ENCODE measurements around the gene TPST1.

The TPST1 gene

DNA sequence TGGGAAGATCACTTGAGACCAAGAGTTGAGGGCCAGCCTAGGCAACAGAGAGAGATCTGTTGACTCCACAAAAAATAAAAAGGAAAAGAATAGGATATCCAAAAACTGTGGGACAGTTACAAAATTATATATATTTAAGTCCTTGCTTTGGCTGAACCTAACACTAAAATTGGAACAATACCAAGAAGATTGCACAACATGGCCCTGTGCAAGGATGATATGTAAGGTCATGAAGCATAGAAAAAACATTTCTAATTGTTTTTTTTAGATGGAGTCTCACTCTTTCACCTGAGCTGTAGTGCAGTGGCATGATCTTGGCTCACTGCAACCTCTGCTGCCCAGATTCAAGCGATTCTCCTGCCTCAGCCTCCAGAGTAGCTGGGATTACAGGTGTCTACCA is 139.0 kb downstream of the TPST1 start:
- TF ChIP-seq SP1 (IDR thresholded peaks at IDR 0.05) (no peak), FOXK2 (IDR thresholded peaks at IDR 0.05) (no peak), CTBP1 (IDR thresholded peaks at IDR 0.05; ENCODE audit: borderline replicate concordance) (no peak), LEF1 (IDR thresholded peaks at IDR 0.05; ENCODE audit: borderline replicate concordance) (no peak), ELF4 (IDR thresholded peaks at IDR 0.05) (no peak), SUZ12 (IDR thresholded peaks at IDR 0.05) (no peak), TARDBP (IDR thresholded peaks at IDR 0.05) (no peak)
- TF ChIP-seq, protein P1, sequence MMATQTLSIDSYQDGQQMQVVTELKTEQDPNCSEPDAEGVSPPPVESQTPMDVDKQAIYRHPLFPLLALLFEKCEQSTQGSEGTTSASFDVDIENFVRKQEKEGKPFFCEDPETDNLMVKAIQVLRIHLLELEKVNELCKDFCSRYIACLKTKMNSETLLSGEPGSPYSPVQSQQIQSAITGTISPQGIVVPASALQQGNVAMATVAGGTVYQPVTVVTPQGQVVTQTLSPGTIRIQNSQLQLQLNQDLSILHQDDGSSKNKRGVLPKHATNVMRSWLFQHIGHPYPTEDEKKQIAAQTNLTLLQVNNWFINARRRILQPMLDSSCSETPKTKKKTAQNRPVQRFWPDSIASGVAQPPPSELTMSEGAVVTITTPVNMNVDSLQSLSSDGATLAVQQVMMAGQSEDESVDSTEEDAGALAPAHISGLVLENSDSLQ (IDR thresholded peaks at IDR 0.05), result no peak
- CTCF ChIA-PET, result no interaction called here
- no peak for DNase-seq (ENCODE audit: extremely low spot score)
- POLR2A ChIA-PET, result no interaction called here

- DNase-seq (ENCODE audit: extremely low spot score), result no peak
- TF ChIP-seq LEF1 (IDR thresholded peaks at IDR 0.05; ENCODE audit: borderline replicate concordance) (no peak), SUZ12 (IDR thresholded peaks at IDR 0.05) (no peak), ARNT (IDR thresholded peaks at IDR 0.05) (no peak), ZNF384 (IDR thresholded peaks at IDR 0.05) (no peak), FOXA1 (IDR thresholded peaks at IDR 0.05) (no peak), CTBP1 (IDR thresholded peaks at IDR 0.05; ENCODE audit: borderline replicate concordance) (no peak), BHLHE40 (IDR thresholded peaks at IDR 0.05; ENCODE audit: borderline replicate concordance) (no peak), NFRKB (IDR thresholded peaks at IDR 0.05) (no peak), L3MBTL2 (conservative IDR thresholded peaks at IDR 0.05) (no peak), HDGF (IDR thresholded peaks at IDR 0.05; ENCODE audit: borderline replicate concordance) (no peak), FOXK2 (IDR thresholded peaks at IDR 0.05) (no peak)
- TF ChIP-seq, protein P1 (IDR thresholded peaks at IDR 0.05), result no peak
- CTCF ChIA-PET, result no interaction called here
- POLR2A ChIA-PET, result no interaction called here
These were observed 143.4 kb downstream of the TPST1 start for GRCh38 chr7:66348531-66348930.

- TF ChIP-seq ARNT (IDR thresholded peaks at IDR 0.05) (no peak), LEF1 (IDR thresholded peaks at IDR 0.05; ENCODE audit: borderline replicate concordance) (no peak), L3MBTL2 (conservative IDR thresholded peaks at IDR 0.05) (no peak), FOXK2 (IDR thresholded peaks at IDR 0.05) (no peak), SP1 (IDR thresholded peaks at IDR 0.05) (no peak)
- TF ChIP-seq, protein P1 (IDR thresholded peaks at IDR 0.05), result no peak
- DNase-seq (ENCODE audit: extremely low spot score), result no peak
- ChIA-PET CTCF (no interaction called here), POLR2A (no interaction called here)
These were observed 143.8 kb downstream of the TPST1 start for GRCh38 chr7:66348959-66349358.

DNA sequence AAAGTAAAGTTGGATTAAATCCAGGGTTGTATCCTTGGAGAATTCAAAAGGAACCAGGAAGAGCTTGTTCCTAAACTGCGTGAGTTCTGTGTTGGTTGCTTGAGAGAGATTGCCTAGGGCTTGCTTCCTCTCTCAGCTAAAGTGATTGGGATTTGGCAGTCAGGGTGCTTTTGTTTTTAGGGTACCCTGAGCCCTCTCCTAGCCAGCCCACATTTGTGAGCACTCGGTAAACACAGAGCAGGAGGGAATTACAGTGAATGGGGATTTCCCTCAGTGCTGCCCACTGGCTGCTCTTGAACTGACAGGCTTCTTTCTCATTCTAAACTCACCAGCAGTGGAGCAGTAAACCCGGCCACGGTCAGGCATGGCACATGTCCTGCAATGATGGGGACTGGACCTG is 146.9 kb downstream of the TPST1 start:
- ChIA-PET POLR2A (no interaction called here), CTCF (no interaction called here)
- DNase-seq (ENCODE audit: extremely low spot score), result no peak
- TF ChIP-seq TARDBP (IDR thresholded peaks at IDR 0.05) (no peak), FOXA1 (IDR thresholded peaks at IDR 0.05) (no peak), LEF1 (IDR thresholded peaks at IDR 0.05; ENCODE audit: borderline replicate concordance) (no peak), FOXK2 (IDR thresholded peaks at IDR 0.05) (no peak), FOXM1 (IDR thresholded peaks at IDR 0.05; ENCODE audit: borderline replicate concordance) (no peak), L3MBTL2 (conservative IDR thresholded peaks at IDR 0.05) (no peak), SUZ12 (IDR thresholded peaks at IDR 0.05) (no peak)

- ChIA-PET POLR2A (no interaction called here), CTCF (no interaction called here)
- no peak for DNase-seq (ENCODE audit: extremely low spot score)
- TF ChIP-seq SP1 (IDR thresholded peaks at IDR 0.05), result no peak
- no peak for TF ChIP-seq SUZ12 (IDR thresholded peaks at IDR 0.05)
- TF ChIP-seq BHLHE40 (IDR thresholded peaks at IDR 0.05; ENCODE audit: borderline replicate concordance), result no peak
- no peak for TF ChIP-seq L3MBTL2 (conservative IDR thresholded peaks at IDR 0.05)
- TF ChIP-seq NFRKB (IDR thresholded peaks at IDR 0.05), result no peak
- TF ChIP-seq CTBP1 (IDR thresholded peaks at IDR 0.05; ENCODE audit: borderline replicate concordance), result no peak
- no peak for TF ChIP-seq FOXK2 (IDR thresholded peaks at IDR 0.05)
- TF ChIP-seq HDGF (IDR thresholded peaks at IDR 0.05; ENCODE audit: borderline replicate concordance), result no peak
- no peak for TF ChIP-seq ELF4 (IDR thresholded peaks at IDR 0.05)
- TF ChIP-seq ARNT (IDR thresholded peaks at IDR 0.05), result no peak
- TF ChIP-seq TARDBP (IDR thresholded peaks at IDR 0.05), result no peak
- TF ChIP-seq, protein P1 (IDR thresholded peaks at IDR 0.05), result no peak
- TF ChIP-seq ZNF384 (IDR thresholded peaks at IDR 0.05), result no peak
- no peak for TF ChIP-seq FOXM1 (IDR thresholded peaks at IDR 0.05; ENCODE audit: borderline replicate concordance)
- TF ChIP-seq FOXA1 (IDR thresholded peaks at IDR 0.05), result no peak
- TF ChIP-seq LEF1 (IDR thresholded peaks at IDR 0.05; ENCODE audit: borderline replicate concordance), result no peak
These were observed 148.4 kb downstream of the TPST1 start for GRCh38 chr7:66353547-66353946.

DNA sequence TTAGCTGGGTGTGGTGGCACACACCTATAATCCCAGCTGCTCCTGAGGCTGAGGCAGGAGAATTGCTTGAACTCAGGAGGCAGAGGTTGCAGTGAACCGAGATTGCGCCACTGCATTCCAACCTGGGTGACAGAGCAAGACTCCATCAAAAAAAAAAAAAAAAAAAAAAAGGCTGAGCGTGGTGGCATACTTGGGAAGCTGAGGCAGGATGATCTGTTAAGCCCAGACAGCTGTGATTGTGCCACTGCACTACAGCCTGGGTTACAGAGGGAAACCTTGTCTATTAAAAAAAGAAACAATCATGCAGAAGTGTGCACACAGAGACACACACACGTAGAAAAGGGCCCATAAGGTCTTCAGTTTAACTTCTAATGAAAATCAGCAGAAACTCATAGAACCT is 150.6 kb downstream of the TPST1 start:
- TF ChIP-seq L3MBTL2 (conservative IDR thresholded peaks at IDR 0.05), result no peak
- no peak for TF ChIP-seq ELF4 (IDR thresholded peaks at IDR 0.05)
- TF ChIP-seq TARDBP (IDR thresholded peaks at IDR 0.05), result no peak
- TF ChIP-seq, protein P1 (IDR thresholded peaks at IDR 0.05), result no peak
- TF ChIP-seq FOXM1 (IDR thresholded peaks at IDR 0.05; ENCODE audit: borderline replicate concordance), result no peak
- no peak for TF ChIP-seq FOXA1 (IDR thresholded peaks at IDR 0.05)
- TF ChIP-seq SP1 (IDR thresholded peaks at IDR 0.05), result no peak
- TF ChIP-seq CTBP1 (IDR thresholded peaks at IDR 0.05; ENCODE audit: borderline replicate concordance), result no peak
- no peak for TF ChIP-seq ARNT (IDR thresholded peaks at IDR 0.05)
- no peak for TF ChIP-seq SUZ12 (IDR thresholded peaks at IDR 0.05)
- TF ChIP-seq ZNF384 (IDR thresholded peaks at IDR 0.05), result no peak
- ChIA-PET POLR2A (no interaction called here), CTCF (interaction anchor here (0.6 kb wide), 1 partner anchor 22 kb away, joined by 4 read pairs; no protein-coding TSS in a partner anchor)
- no peak for DNase-seq (ENCODE audit: extremely low spot score)
